ENCODE measurements around the gene SPRR1B. TPM values are rescaled to one million over a fixed set of nuclear protein-coding genes. Genes with fewer than 3 reads are reported as not detected.
"Not testable (repeated sequence)": the region's sequence is repeated elsewhere in the genome, so short reads cannot be mapped to it uniquely, and the experiment has no call there.

Gene SPRR1B
- total and polyA plus RNA-seq, 3 experiments from 2014 or later, result not detected

GRCh38 chr1:153056111-153056510 lies 25.1 kb downstream of the SPRR1B start:
- H3K27ac ChIP-seq (ENCODE audit: low read depth, low read length); H3K36me3 Mint-ChIP-seq; H3K9me3 Mint-ChIP-seq; H3K4me1 ChIP-seq (ENCODE audit: insufficient read depth, low read length); POLR2A ChIA-PET; H3K4me3 Mint-ChIP-seq; H3K4me3 ChIP-seq (ENCODE audit: low read length); H3K27ac Mint-ChIP-seq; H3K4me1 Mint-ChIP-seq; DNase-seq; H3K9me3 ChIP-seq (ENCODE audit: low read length); CTCF ChIA-PET; H3K27me3 ChIP-seq (ENCODE audit: insufficient read depth, low read length, poor library complexity, severe bottlenecking); H3K36me3 ChIP-seq (ENCODE audit: insufficient read depth, low read length): not testable (repeated sequence)
- peaks cover 10 to 52% of the 10 kb centered on the region in 2 donors for H3K27me3 Mint-ChIP-seq

GRCh38 chr1:153057375-153057774 lies 26.4 kb downstream of the SPRR1B start, which contains the start of gene SPRR2A:
Gene SPRR2A, minus strand, starts transcription at chr1:153057512. Its CDS starts 777 bp downstream, at chr1:153056735.
- POLR2A ChIA-PET, result no interaction called here
- Mint-ChIP-seq H3K27ac (no peak within 1 kb of the TSS), H3K4me3 (no peak within 1 kb of the TSS), H3K36me3 (no peaks in the 10 kb centered on the region), H3K4me1 (no peaks in the 10 kb centered on the region), H3K27me3 (peaks cover 9 to 49% of the 10 kb centered on the region in 2 donors), H3K9me3 (peaks cover 0 to 4% (median 0%) of the 10 kb centered on the region in 5 donors)
- CTCF ChIA-PET, result no interaction called here
- no peak within 1 kb of the TSS for H3K4me3 ChIP-seq (ENCODE audit: low read length)
- H3K27me3 ChIP-seq (ENCODE audit: insufficient read depth, low read length, poor library complexity, severe bottlenecking), result no peaks in the 10 kb centered on the region
- H3K4me1 ChIP-seq (ENCODE audit: insufficient read depth, low read length), result no peaks in the 10 kb centered on the region
- no peaks in the 10 kb centered on the region for H3K9me3 ChIP-seq (ENCODE audit: low read length)
- no peaks in the 10 kb centered on the region for H3K36me3 ChIP-seq (ENCODE audit: insufficient read depth, low read length)
- DNase-seq, result no peak
- no peak within 1 kb of the TSS for H3K27ac ChIP-seq (ENCODE audit: low read depth, low read length)

GRCh38 chr1:153058154-153058553 lies 27.2 kb downstream of the SPRR1B start:
- H3K4me3 Mint-ChIP-seq, result no peak overlapping the region
- POLR2A ChIA-PET, result no interaction called here

GRCh38 chr1:153058826-153059784 lies 28.1 kb downstream of the SPRR1B start:
- Histone ChIP-seq H3K9me3 (ENCODE audit: low read length) (no peaks in the 10 kb centered on the region), H3K27me3 (ENCODE audit: insufficient read depth, low read length, poor library complexity, severe bottlenecking) (no peaks in the 10 kb centered on the region), H3K36me3 (ENCODE audit: insufficient read depth, low read length) (no peaks in the 10 kb centered on the region), H3K4me3 (ENCODE audit: low read length) (no peak overlapping the region), H3K4me1 (ENCODE audit: insufficient read depth, low read length) (no peaks in the 10 kb centered on the region), H3K27ac (ENCODE audit: low read depth, low read length) (no peak overlapping the region)
- H3K9me3 Mint-ChIP-seq, result peaks cover 0 to 5% (median 0%) of the 10 kb centered on the region in 5 donors
- no peak overlapping the region for H3K27ac Mint-ChIP-seq
- POLR2A ChIA-PET, result no interaction called here
- CTCF ChIA-PET, result no interaction called here
- H3K36me3 Mint-ChIP-seq, result no peaks in the 10 kb centered on the region
- H3K27me3 Mint-ChIP-seq, result peaks cover 5 to 41% of the 10 kb centered on the region in 2 donors
- DNase-seq, result no peak
- H3K4me3 Mint-ChIP-seq, result no peak overlapping the region
- no peaks in the 10 kb centered on the region for H3K4me1 Mint-ChIP-seq

More at GRCh38 chr1:153058154-153058553, 27.2 kb downstream of the SPRR1B start:
- CTCF ChIA-PET, result no interaction called here
- Mint-ChIP-seq H3K36me3 (no peaks in the 10 kb centered on the region), H3K27me3 (peaks cover 6 to 44% of the 10 kb centered on the region in 2 donors), H3K27ac (no peak overlapping the region), H3K9me3 (peaks cover 0 to 5% (median 0%) of the 10 kb centered on the region in 5 donors), H3K4me1 (no peaks in the 10 kb centered on the region)
- no peak overlapping the region for H3K27ac ChIP-seq (ENCODE audit: low read depth, low read length)
- no peaks in the 10 kb centered on the region for H3K36me3 ChIP-seq (ENCODE audit: insufficient read depth, low read length)
- H3K4me1 ChIP-seq (ENCODE audit: insufficient read depth, low read length), result no peaks in the 10 kb centered on the region
- H3K27me3 ChIP-seq (ENCODE audit: insufficient read depth, low read length, poor library complexity, severe bottlenecking), result no peaks in the 10 kb centered on the region
- H3K4me3 ChIP-seq (ENCODE audit: low read length), result no peak overlapping the region
- DNase-seq, result no peak
- no peaks in the 10 kb centered on the region for H3K9me3 ChIP-seq (ENCODE audit: low read length)

GRCh38 chr1:153070243-153070642 lies 39.2 kb downstream of the SPRR1B start:
- H3K4me1 ChIP-seq (ENCODE audit: insufficient read depth, low read length), result no peaks in the 10 kb centered on the region
- peaks cover 14% of the 10 kb centered on the region in 2 donors for H3K27me3 Mint-ChIP-seq
- no peak overlapping the region for H3K27ac ChIP-seq (ENCODE audit: low read depth, low read length)
- no peaks in the 10 kb centered on the region for H3K9me3 ChIP-seq (ENCODE audit: low read length)
- no peak overlapping the region for H3K4me3 Mint-ChIP-seq
- CTCF ChIA-PET, result no interaction called here
- H3K36me3 Mint-ChIP-seq, result no peaks in the 10 kb centered on the region
- POLR2A ChIA-PET, result no interaction called here
- H3K27me3 ChIP-seq (ENCODE audit: insufficient read depth, low read length, poor library complexity, severe bottlenecking), result no peaks in the 10 kb centered on the region
- peak overlapping the region in 1 of 8 donors; percentile 29 for H3K27ac Mint-ChIP-seq
- no peaks in the 10 kb centered on the region for H3K36me3 ChIP-seq (ENCODE audit: insufficient read depth, low read length)
- no peaks in the 10 kb centered on the region for H3K4me1 Mint-ChIP-seq
- no peak for DNase-seq
- no peak overlapping the region for H3K4me3 ChIP-seq (ENCODE audit: low read length)
- H3K9me3 Mint-ChIP-seq, result no peaks in the 10 kb centered on the region

- CTCF ChIA-PET, result no interaction called here
- Histone ChIP-seq H3K4me3 (ENCODE audit: low read length) (no peak within 1 kb of the TSS), H3K27me3 (ENCODE audit: insufficient read depth, low read length, poor library complexity, severe bottlenecking) (no peaks in the 10 kb centered on the region), H3K36me3 (ENCODE audit: insufficient read depth, low read length) (no peaks in the 10 kb centered on the region), H3K4me1 (ENCODE audit: insufficient read depth, low read length) (no peaks in the 10 kb centered on the region), H3K27ac (ENCODE audit: low read depth, low read length) (no peak within 1 kb of the TSS), H3K9me3 (ENCODE audit: low read length) (no peaks in the 10 kb centered on the region)
- no peaks in the 10 kb centered on the region for H3K9me3 Mint-ChIP-seq
- peak within 1 kb of the TSS in 1 of 8 donors; percentile 29 for H3K27ac Mint-ChIP-seq
- DNase-seq, result no peak
- H3K4me3 Mint-ChIP-seq, result no peak within 1 kb of the TSS
- H3K36me3 Mint-ChIP-seq, result no peaks in the 10 kb centered on the region
- POLR2A ChIA-PET, result no interaction called here
- peaks cover 9% of the 10 kb centered on the region in 2 donors for H3K27me3 Mint-ChIP-seq
- no peaks in the 10 kb centered on the region for H3K4me1 Mint-ChIP-seq
Measured at GRCh38 chr1:153071511-153071910, 40.5 kb downstream of the SPRR1B start, which contains the start of gene SPRR2B. Gene SPRR2B, minus strand, starts transcription at chr1:153071611. Its CDS starts 772 bp downstream, at chr1:153070839.

- Histone ChIP-seq H3K4me3 (ENCODE audit: low read length) (no peak overlapping the region), H3K36me3 (ENCODE audit: insufficient read depth, low read length) (no peaks in the 10 kb centered on the region), H3K9me3 (ENCODE audit: low read length) (no peaks in the 10 kb centered on the region), H3K27ac (ENCODE audit: low read depth, low read length) (no peak overlapping the region), H3K4me1 (ENCODE audit: insufficient read depth, low read length) (no peaks in the 10 kb centered on the region), H3K27me3 (ENCODE audit: insufficient read depth, low read length, poor library complexity, severe bottlenecking) (no peaks in the 10 kb centered on the region)
- H3K36me3 Mint-ChIP-seq, result no peaks in the 10 kb centered on the region
- no peak overlapping the region for H3K27ac Mint-ChIP-seq
- POLR2A ChIA-PET, result no interaction called here
- H3K9me3 Mint-ChIP-seq, result peaks cover 0 to 3% (median 0%) of the 10 kb centered on the region in 5 donors
- DNase-seq, result no peak
- no peaks in the 10 kb centered on the region for H3K4me1 Mint-ChIP-seq
- no peak overlapping the region for H3K4me3 Mint-ChIP-seq
- peaks cover 7% of the 10 kb centered on the region in 2 donors for H3K27me3 Mint-ChIP-seq
- CTCF ChIA-PET, result no interaction called here
Measured at GRCh38 chr1:153072806-153073726, 42.1 kb downstream of the SPRR1B start.

- H3K36me3 ChIP-seq (ENCODE audit: insufficient read depth, low read length), result no peaks in the 10 kb centered on the region
- Mint-ChIP-seq H3K27ac (no peak overlapping the region), H3K4me1 (no peaks in the 10 kb centered on the region), H3K4me3 (no peak overlapping the region), H3K9me3 (peaks cover 0 to 15% (median 6%) of the 10 kb centered on the region in 5 donors), H3K27me3 (peaks cover 10 to 32% of the 10 kb centered on the region in 2 donors), H3K36me3 (no peaks in the 10 kb centered on the region)
- H3K4me3 ChIP-seq (ENCODE audit: low read length), result no peak overlapping the region
- POLR2A ChIA-PET, result no interaction called here
- H3K4me1 ChIP-seq (ENCODE audit: insufficient read depth, low read length), result no peaks in the 10 kb centered on the region
- no peaks in the 10 kb centered on the region for H3K27me3 ChIP-seq (ENCODE audit: insufficient read depth, low read length, poor library complexity, severe bottlenecking)
- CTCF ChIA-PET, result no interaction called here
- no peak for DNase-seq
- no peaks in the 10 kb centered on the region for H3K9me3 ChIP-seq (ENCODE audit: low read length)
- no peak overlapping the region for H3K27ac ChIP-seq (ENCODE audit: low read depth, low read length)
Measured at GRCh38 chr1:153081736-153082135, 50.7 kb downstream of the SPRR1B start.
